GM12865 (cell line): ENCODE data around the gene TPRKB.

ENCODE experiments used
- DNase-seq: peaks from one replicate; pipeline ENCODE4 v3.0.0; 2010; ENCODE audit warnings: low read depth
- H3K4me3 ChIP-seq: 2 replicates; pipeline ENCODE4 v1.5.1; 2011; ENCODE audit warnings: mild to moderate bottlenecking, low read depth, low read length, control low read depth
- CTCF ChIP-seq: IDR thresholded peaks from 2 replicates; pipeline ENCODE4 v1.5.1; 2011; ENCODE audit warnings: low read length, control low read depth, low read depth, inconsistent platforms; ENCODE audit not compliant: insufficient read depth; ENCODE audit errors: missing control alignments

Gene TPRKB

GRCh38 chr2:73776381-73776780 is 39.2 kb upstream of the TPRKB start:
- DNase-seq = no peak
- no peak for TF ChIP-seq CTCF
- H3K4me3 ChIP-seq = no peak overlapping the region

GRCh38 chr2:73772819-73773218 is 35.7 kb upstream of the TPRKB start:
- no peak for TF ChIP-seq CTCF
- no peak for DNase-seq

GRCh38 chr2:73770725-73771124 is 33.6 kb upstream of the TPRKB start:
- TF ChIP-seq CTCF = no peak
- H3K4me3 ChIP-seq = no peak overlapping the region
- DNase-seq = no peak

More at GRCh38 chr2:73772819-73773218, 35.7 kb upstream of the TPRKB start:
- H3K4me3 ChIP-seq = no peak overlapping the region

- no peak for TF ChIP-seq CTCF
- DNase-seq = no peak
- H3K4me3 ChIP-seq = no peak overlapping the region
Observed at GRCh38 chr2:73766994-73767393, 29.8 kb upstream of the TPRKB start.

GRCh38 chr2:73766349-73766748 is 29.2 kb upstream of the TPRKB start:
- no peak overlapping the region for H3K4me3 ChIP-seq
- no peak for DNase-seq
- no peak for TF ChIP-seq CTCF

- DNase-seq = no peak
- TF ChIP-seq CTCF = no peak
- no peak overlapping the region for H3K4me3 ChIP-seq
Observed at GRCh38 chr2:73764945-73765344, 27.8 kb upstream of the TPRKB start.

- H3K4me3 ChIP-seq = no peak overlapping the region
- no peak for TF ChIP-seq CTCF
- DNase-seq = no peak
Observed at GRCh38 chr2:73762571-73762970, 25.4 kb upstream of the TPRKB start.
